ENCODE measurements around the gene WIPI1.

Gene WIPI1

GRCh38 chr17:68453991-68454665 lies 3.2 kb downstream of the WIPI1 start:
- no peak for TF ChIP-seq CTCF (IDR thresholded peaks at IDR 0.05; ENCODE audit: borderline replicate concordance, insufficient read depth, low read depth, low read length)
- no peak overlapping the region for H3K4me3 ChIP-seq (ENCODE audit: low read depth, low read length)

- H3K4me3 ChIP-seq (ENCODE audit: low read depth, low read length), result no peak overlapping the region
- TF ChIP-seq CTCF (IDR thresholded peaks at IDR 0.05; ENCODE audit: borderline replicate concordance, insufficient read depth, low read depth, low read length), result no peak
Measured at GRCh38 chr17:68452724-68453290, 4.5 kb downstream of the WIPI1 start.

- TF ChIP-seq CTCF (IDR thresholded peaks at IDR 0.05; ENCODE audit: borderline replicate concordance, insufficient read depth, low read depth, low read length), result no peak
- H3K4me3 ChIP-seq (ENCODE audit: low read depth, low read length), result no peak overlapping the region
Measured at GRCh38 chr17:68451670-68452354, 5.5 kb downstream of the WIPI1 start.

- H3K4me3 ChIP-seq (ENCODE audit: low read depth, low read length), result no peak overlapping the region
- no peak for TF ChIP-seq CTCF (IDR thresholded peaks at IDR 0.05; ENCODE audit: borderline replicate concordance, insufficient read depth, low read depth, low read length)
Measured at GRCh38 chr17:68450801-68451200, 6.5 kb downstream of the WIPI1 start.

- TF ChIP-seq CTCF (IDR thresholded peaks at IDR 0.05; ENCODE audit: borderline replicate concordance, insufficient read depth, low read depth, low read length), result no peak
- no peak overlapping the region for H3K4me3 ChIP-seq (ENCODE audit: low read depth, low read length)
Measured at GRCh38 chr17:68450391-68450790, 6.9 kb downstream of the WIPI1 start.

- H3K4me3 ChIP-seq (ENCODE audit: low read depth, low read length), result no peak overlapping the region
- no peak for TF ChIP-seq CTCF (IDR thresholded peaks at IDR 0.05; ENCODE audit: borderline replicate concordance, insufficient read depth, low read depth, low read length)
Measured at GRCh38 chr17:68449021-68449739, 8.1 kb downstream of the WIPI1 start.
